ENCODE results near the gene PDZK1. TPM values are rescaled to one million over a fixed set of nuclear protein-coding genes. Genes with fewer than 3 reads are reported as not detected.

The PDZK1 gene
- total and polyA plus RNA-seq, 3 donors from 2014 or later = 0.94 to 3.5 (median 1.5) TPM

- 59 to 64% methylated on average over 2 of the region's 2 CpGs for WGBS, 2 donors
Measured at GRCh38 chr1:145701306-145701862, 5.8 kb downstream of the PDZK1 start.

GRCh38 chr1:145696630-145696960, 10.6 kb downstream of the PDZK1 start:
- WGBS, 2 donors = 91 to 94% methylated on average over 3 of the region's 3 CpGs
- DNase-seq = no peak
- no peaks in the 10 kb centered on the region for H3K4me1 ChIP-seq
- intact Hi-C loops (cut with DNase I; ENCODE audit: low total_unique reads) = no loop called here
- TF ChIP-seq POLR2A (IDR thresholded peaks at IDR 0.05) (no peak), CTCF (IDR thresholded peaks at IDR 0.05) (no peak)
- no peak overlapping the region for H3K4me3 ChIP-seq
- H3K27ac ChIP-seq = no peak overlapping the region
- no peaks in the 10 kb centered on the region for H3K36me3 ChIP-seq (ENCODE audit: low read depth, missing control alignments)
- H3K27me3 ChIP-seq = no peaks in the 10 kb centered on the region
- H3K9me3 ChIP-seq = no peaks in the 10 kb centered on the region

More at GRCh38 chr1:145701306-145701862, 5.8 kb downstream of the PDZK1 start:
- no peak overlapping the region for H3K4me3 ChIP-seq
- DNase-seq = no peak
- H3K36me3 ChIP-seq (ENCODE audit: low read depth, missing control alignments) = no peaks in the 10 kb centered on the region
- H3K27ac ChIP-seq = no peak overlapping the region
- intact Hi-C loops (cut with DNase I; ENCODE audit: low total_unique reads) = no loop called here
- no peaks in the 10 kb centered on the region for H3K9me3 ChIP-seq
- H3K27me3 ChIP-seq = no peaks in the 10 kb centered on the region
- H3K4me1 ChIP-seq = no peaks in the 10 kb centered on the region
- TF ChIP-seq CTCF (IDR thresholded peaks at IDR 0.05) (no peak), POLR2A (IDR thresholded peaks at IDR 0.05) (no peak)

GRCh38 chr1:145695821-145696629, 11.1 kb downstream of the PDZK1 start:
- no peak overlapping the region for H3K27ac ChIP-seq
- H3K36me3 ChIP-seq (ENCODE audit: low read depth, missing control alignments) = no peaks in the 10 kb centered on the region
- WGBS, 2 donors = 71 to 73% methylated on average over 5 of the region's 5 CpGs
- H3K4me1 ChIP-seq = no peaks in the 10 kb centered on the region
- TF ChIP-seq CTCF (IDR thresholded peaks at IDR 0.05) (no peak), POLR2A (IDR thresholded peaks at IDR 0.05) (no peak)
- DNase-seq = no peak
- no peaks in the 10 kb centered on the region for H3K27me3 ChIP-seq
- intact Hi-C loops (cut with DNase I; ENCODE audit: low total_unique reads) = no loop called here
- no peak overlapping the region for H3K4me3 ChIP-seq
- H3K9me3 ChIP-seq = no peaks in the 10 kb centered on the region

GRCh38 chr1:145692785-145693443, 14.3 kb downstream of the PDZK1 start:
- intact Hi-C loops (cut with DNase I; ENCODE audit: low total_unique reads) = no loop called here
- WGBS, 2 donors = 88 to 90% methylated on average over 11 of the region's 11 CpGs
- H3K9me3 ChIP-seq = no peaks in the 10 kb centered on the region
- H3K27ac ChIP-seq = no peak overlapping the region
- no peaks in the 10 kb centered on the region for H3K4me1 ChIP-seq
- DNase-seq = no peak
- no peak overlapping the region for H3K4me3 ChIP-seq
- TF ChIP-seq POLR2A (IDR thresholded peaks at IDR 0.05) (no peak), CTCF (IDR thresholded peaks at IDR 0.05) (no peak)
- no peaks in the 10 kb centered on the region for H3K27me3 ChIP-seq
- no peaks in the 10 kb centered on the region for H3K36me3 ChIP-seq (ENCODE audit: low read depth, missing control alignments)

Measured in testis (tissue), 3 donors.